NCI-H526 treated with DMSO at 0.1 percent for 48 hours (cell line): ENCODE data around the gene PZP.

Source experiments
- DNase-seq: peaks from one replicate; lab custom pipeline; 2025; lab: John Stamatoyannopoulos, UW

The PZP gene

DNA sequence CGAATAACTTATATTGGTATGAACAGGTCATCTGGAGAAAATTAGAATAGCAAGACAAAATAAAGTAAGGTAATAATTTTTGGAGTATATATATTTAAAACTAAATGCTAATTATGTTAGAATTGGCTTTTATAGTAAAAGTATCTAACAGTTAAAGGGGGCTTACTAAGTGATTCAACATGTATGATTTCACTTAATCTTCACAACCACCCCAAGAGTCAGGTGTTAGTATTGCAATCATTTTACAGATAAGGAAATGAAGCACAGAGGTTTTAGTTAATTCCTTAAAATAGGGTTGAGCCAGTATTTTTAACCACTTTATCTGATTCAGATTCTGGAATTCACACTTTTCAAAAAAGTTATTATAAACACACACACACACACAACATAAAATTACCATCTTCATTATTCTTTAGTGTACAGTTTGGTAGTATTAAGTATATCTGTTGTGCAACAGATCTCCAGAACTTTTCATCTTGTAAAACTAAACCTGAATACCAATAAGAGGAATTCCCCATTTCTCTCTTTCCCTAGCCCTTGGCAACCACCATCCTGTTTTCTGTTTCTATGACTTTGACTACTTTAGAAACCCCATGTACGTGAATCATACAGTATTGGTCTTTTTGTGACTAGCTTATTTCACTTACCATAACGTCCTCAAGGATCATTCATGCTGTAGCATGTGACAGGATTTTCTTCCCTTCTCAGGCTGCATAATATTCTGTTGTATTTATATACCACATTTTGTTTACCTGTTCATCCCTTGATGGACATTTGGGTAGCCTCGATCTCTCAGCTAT lies 104.9 kb downstream of the PZP start:
- DNase-seq, result no peak

DNA sequence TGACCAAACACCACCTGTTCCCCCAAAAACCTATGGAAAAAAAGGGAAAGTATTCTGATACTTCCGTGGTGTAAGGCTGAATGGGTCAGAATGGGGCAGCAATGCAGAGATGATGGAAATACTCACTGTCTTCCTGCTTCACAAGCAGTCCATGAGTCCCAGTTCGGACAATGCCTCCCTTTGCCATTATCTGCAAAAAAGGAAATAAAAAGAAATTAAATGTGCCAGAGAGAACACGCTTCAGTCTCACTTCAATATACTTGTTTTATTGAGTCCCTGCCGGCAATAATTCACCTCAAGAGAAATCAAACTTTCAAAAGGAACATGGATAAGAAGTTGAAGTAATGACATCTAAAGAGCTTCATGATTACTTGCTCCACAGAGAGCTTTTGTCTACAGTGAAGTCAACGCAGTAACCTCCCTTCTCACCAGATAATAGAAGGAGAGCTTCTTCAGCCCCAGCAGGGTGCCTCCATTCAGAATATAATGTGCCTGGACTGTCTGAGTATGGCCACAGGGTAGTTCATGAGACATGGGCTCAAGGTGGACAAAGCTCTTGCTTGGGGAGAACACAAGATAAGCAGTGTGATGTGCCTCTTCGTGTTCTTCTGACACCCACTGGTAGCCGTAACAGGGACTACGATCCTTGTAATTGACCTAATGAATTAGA lies 107.0 kb downstream of the PZP start:
- no peak for DNase-seq

DNA sequence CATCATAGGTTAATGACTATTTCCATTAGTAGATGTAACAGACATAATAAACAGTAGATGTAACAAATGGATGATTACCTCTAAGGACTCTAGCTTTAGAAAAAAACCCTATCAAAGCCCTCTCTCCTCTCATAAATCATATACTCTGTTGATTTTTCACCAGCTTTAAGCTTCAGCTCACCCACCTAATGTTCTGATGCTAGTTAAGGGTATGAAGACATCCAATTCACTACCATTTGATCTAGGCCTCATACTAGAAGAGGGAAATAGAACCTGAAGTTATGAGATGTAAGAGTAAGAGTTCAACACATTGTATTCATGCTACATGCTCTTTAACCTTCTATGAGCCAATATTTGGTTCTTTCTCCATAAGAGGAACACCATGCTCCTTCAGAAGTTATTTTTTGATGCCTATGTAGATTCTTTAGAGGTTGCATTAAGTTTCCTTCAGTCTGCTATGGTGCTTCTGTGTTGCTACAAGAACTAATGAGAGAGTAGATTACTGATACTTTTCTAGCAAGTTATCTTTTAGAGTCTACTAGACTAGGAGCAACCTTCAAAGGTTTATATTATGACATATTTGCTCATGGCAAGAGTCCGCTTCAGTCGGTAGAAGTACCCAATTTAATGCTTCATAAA lies 108.5 kb downstream of the PZP start:
- no peak for DNase-seq
